Measurements from ENCODE around the gene RIMS4. TPM values are rescaled to one million over a fixed set of nuclear protein-coding genes. Genes with fewer than 3 reads are reported as not detected.

The RIMS4 gene
- total and polyA plus RNA-seq, 2 of the 8 experiments (the other 6 are each of a cell fraction or from before 2014, with no cell fraction given): 13.3 to 44.2 TPM

- Histone ChIP-seq H2BK12ac (ENCODE audit: low read depth, low read length) (no peak overlapping the region), H3K79me1 (ENCODE audit: low read depth, low read length) (no peaks in the 10 kb centered on the region), H3K4me3 (ENCODE audit: extremely low read depth in 1 of 4, insufficient read depth in 2 of 4, low read depth in 3 of 4, low read length in 4 of 4) (no peak overlapping the region), H3K27me3 (replicated peaks in 1 of 4; ENCODE audit: control insufficient read depth in 3 of 4, extremely low read depth in 1 of 4, insufficient read depth in 3 of 4, low read length in 3 of 4) (no peaks in the 10 kb centered on the region; a peak in 1 of 7 replicates), H3K23me2 (ENCODE audit: low read depth, low read length) (no peaks in the 10 kb centered on the region; the same call in none of the 2 replicates), H2BK20ac (ENCODE audit: low read length) (no peak overlapping the region), H3K36me3 (ENCODE audit: control insufficient read depth in 2 of 4, insufficient read depth in 4 of 4, low read length in 3 of 4) (no peaks in the 10 kb centered on the region), H2BK5ac (ENCODE audit: low read depth, low read length) (no peak overlapping the region), H3K27ac (ENCODE audit: low read depth, low read length) (no peak overlapping the region), H3K4me1 (replicated peaks in 1 of 4; ENCODE audit: control insufficient read depth in 3 of 4, insufficient read depth in 4 of 4, low read length in 3 of 4) (peaks cover 0 to 3% (median 2%) of the 10 kb centered on the region in 4 experiments; a peak in 3 of 7 replicates), H4K20me1 (replicated peaks in 1 of 2; ENCODE audit: control insufficient read depth in 1 of 2, insufficient read depth in 2 of 2, low read length in 2 of 2) (no peaks in the 10 kb centered on the region), H3K4ac (replicated peaks; ENCODE audit: insufficient read length, low read depth, low read length) (no peak overlapping the region), H3K56ac (replicated peaks; ENCODE audit: insufficient read length, low read depth, low read length) (no peak overlapping the region), H3K4me2 (ENCODE audit: insufficient read depth in 1 of 2, low read depth in 2 of 2, low read length in 2 of 2) (no peak overlapping the region), H4K91ac (replicated peaks; ENCODE audit: insufficient read length, low read length) (no peak overlapping the region), H3K14ac (ENCODE audit: insufficient read length) (no peak overlapping the region), H2BK120ac (replicated peaks; ENCODE audit: low read depth, low read length) (no peak overlapping the region), H4K8ac (ENCODE audit: extremely low read depth, insufficient read depth, low read length) (no peak overlapping the region), H3K79me2 (ENCODE audit: control insufficient read depth in 1 of 2, insufficient read depth in 2 of 2, low read length in 2 of 2) (no peaks in the 10 kb centered on the region), H2AK5ac (ENCODE audit: low read depth, low read length) (no peak overlapping the region), H4K5ac (ENCODE audit: insufficient read length, low read depth, low read length) (no peak overlapping the region), H3K23ac (ENCODE audit: insufficient read length) (no peak overlapping the region), H2AFZ (ENCODE audit: low read length) (no peak overlapping the region), H3K9me3 (ENCODE audit: insufficient read depth in 2 of 2, low read depth in 1 of 2, low read length in 1 of 2) (0 out of 4 replicates have a peak, but pooled peaks cover 0 to 2% of the 10 kb centered on the region in 2 experiments), H3K18ac (ENCODE audit: extremely low read depth, low read length) (no peak overlapping the region), H3K9ac (replicated peaks in 1 of 4; ENCODE audit: extremely low read depth in 1 of 4, low read depth in 3 of 4, low read length in 3 of 4) (no peak overlapping the region), H2BK15ac (ENCODE audit: low read length) (no peak overlapping the region)
- DNase-seq (ENCODE audit: low read depth in 1 of 2, low spot score in 2 of 2) (no peak), FAIRE-seq (no peak)
- ChIA-PET CTCF (ENCODE audit: partially characterized antibody) (interaction anchor here (1.0 to 2.0 kb wide), 6 partner anchors 13 to 87 kb away, joined by 3 to 10 read pairs (median 4); no protein-coding TSS in a partner anchor), POLR2A (ENCODE audit: partially characterized antibody) (interaction anchor here (1.1 kb wide), 1 partner anchor 23 kb away, joined by 3 read pairs; no protein-coding TSS in a partner anchor)
- WGBS, 2 experiments (ENCODE audit: extremely low coverage in 1 of 2, insufficient coverage in 1 of 2, insufficient read length in 1 of 2, insufficient replicate concordance in 2 of 2, low coverage in 1 of 2, low lambda C conversion rate in 2 of 2, missing lambda C conversion rate in 1 of 2): 86% methylated on average over 1 of the region's 1 CpG; no CpG with 5 or more reads in 1 of the 2 experiments
- no peak for TF ChIP-seq HDAC2 (IDR thresholded peaks at IDR 0.05; ENCODE audit: borderline replicate concordance in 1 of 2, low read depth in 2 of 2, low read length in 2 of 2)
- no peak for TF ChIP-seq NRF1 (IDR thresholded peaks at IDR 0.05; ENCODE audit: low read depth, low read length)
- TF ChIP-seq RNF2 (IDR thresholded peaks at IDR 0.05; ENCODE audit: borderline replicate concordance, low read depth, low read length, missing control alignments, poor library complexity, severe bottlenecking): no peak
- no peak for TF ChIP-seq TAF1 (IDR thresholded peaks at IDR 0.05; ENCODE audit: low read depth, low read length)
- TF ChIP-seq CREB1 (IDR thresholded peaks at IDR 0.05): no peak
Measured at GRCh38 chr20:44835116-44835515, 24.8 kb upstream of the RIMS4 start.

Measured in H1 (cell line).